SH-SY5Y (cell line): Measurements from ENCODE around the gene CD33.

ENCODE experiments used
- GATA2 ChIP-seq: IDR thresholded peaks from 2 replicates; pipeline ENCODE4 v1.6.1; 2011; ENCODE audit warnings: mild to moderate bottlenecking, low read depth, low read length
- GATA3 ChIP-seq: IDR thresholded peaks from 2 replicates; pipeline ENCODE4 v1.6.1; 2011; ENCODE audit warnings: low read depth, mild to moderate bottlenecking, low read length, moderate library complexity

DNA sequence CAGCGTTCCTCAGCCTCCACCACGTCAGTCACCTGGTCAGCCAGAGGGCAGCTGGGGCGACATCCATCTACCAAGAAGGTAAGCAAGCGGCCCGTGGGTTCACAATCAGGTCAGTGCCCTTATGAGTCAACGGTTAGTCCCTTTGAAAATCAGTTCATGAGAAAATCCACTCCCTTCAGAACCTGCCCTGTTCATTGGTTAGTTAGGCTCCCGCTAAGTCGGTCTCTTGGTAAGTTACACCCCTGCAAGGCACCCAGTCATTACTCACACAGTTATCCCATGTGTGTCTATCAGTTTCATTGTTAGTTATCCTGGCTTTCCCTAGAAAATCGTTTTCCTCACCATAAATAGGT, 26.6 kb downstream of the CD33 start:
- TF ChIP-seq GATA3 = no peak
- TF ChIP-seq GATA2 = no peak
